Stimulated activated CD4-positive, alpha-beta T cell treated with anti-CD3 and anti-CD28 coated beads, TNF-alpha, amount 100 ng/mL, for 48 hours (primary cell): ENCODE data around the gene GIT2.
"Not testable (repeated sequence)": the region's sequence is repeated elsewhere in the genome, so short reads cannot be mapped to it uniquely, and the experiment has no call there.

Experiments
- DNase-seq, 3 donors: peaks; one replicate each; pipeline ENCODE4 v3.0.0-alpha.2; 2020; ENCODE audit warnings: low read depth in 3 of 3

The GIT2 gene

DNA sequence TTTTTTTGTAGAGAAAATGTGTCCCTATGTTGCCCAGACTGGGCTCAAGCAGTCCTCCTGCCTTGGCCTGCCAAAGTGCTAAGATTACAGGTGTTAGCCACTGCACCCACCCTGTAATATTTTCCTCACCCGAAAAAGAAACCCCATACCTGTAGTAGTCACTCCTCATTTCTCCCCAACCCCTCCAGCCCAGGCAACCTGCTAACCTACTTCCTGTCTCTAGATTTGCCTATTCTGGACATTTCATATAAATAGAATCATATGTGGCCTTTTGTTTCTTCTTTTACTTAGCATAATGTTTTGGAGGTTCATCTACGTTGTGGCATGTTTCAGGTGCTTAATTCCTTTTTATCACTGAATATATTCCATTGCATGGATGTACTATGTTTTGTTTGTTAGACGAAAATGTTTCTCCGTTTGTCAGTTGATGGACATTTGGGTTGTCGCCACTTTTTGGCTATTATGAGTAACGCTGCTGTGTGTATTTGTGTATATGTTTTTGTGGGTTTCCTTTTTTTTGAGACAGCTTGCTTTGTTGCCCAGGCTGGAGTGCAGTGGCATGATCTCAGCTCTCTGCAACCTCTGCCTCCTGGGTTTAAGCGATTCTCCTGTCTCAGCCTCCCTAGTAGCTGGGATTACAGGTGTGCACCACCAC lies 9.3 kb upstream of the GIT2 start:
- no peak for DNase-seq

DNA sequence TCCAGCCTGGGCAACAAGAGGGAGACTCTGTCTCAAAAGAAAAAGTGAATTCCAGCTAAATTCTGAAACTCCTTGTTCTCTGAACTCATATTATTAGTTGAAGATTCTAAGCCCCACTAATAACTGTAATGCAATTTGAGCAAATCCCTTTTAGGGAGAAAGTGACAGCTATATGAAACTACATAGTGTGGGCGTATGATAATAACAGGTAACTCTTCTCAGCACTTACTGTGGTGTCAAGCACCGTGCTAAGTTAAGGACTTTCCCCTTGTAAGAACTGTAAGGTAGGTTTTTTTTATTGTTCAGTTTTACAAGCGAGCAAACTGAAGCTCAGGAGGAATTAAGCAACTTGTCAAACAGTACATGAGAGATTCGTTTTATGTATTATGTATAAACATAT lies 8.4 kb upstream of the GIT2 start:
- DNase-seq = no peak

DNA sequence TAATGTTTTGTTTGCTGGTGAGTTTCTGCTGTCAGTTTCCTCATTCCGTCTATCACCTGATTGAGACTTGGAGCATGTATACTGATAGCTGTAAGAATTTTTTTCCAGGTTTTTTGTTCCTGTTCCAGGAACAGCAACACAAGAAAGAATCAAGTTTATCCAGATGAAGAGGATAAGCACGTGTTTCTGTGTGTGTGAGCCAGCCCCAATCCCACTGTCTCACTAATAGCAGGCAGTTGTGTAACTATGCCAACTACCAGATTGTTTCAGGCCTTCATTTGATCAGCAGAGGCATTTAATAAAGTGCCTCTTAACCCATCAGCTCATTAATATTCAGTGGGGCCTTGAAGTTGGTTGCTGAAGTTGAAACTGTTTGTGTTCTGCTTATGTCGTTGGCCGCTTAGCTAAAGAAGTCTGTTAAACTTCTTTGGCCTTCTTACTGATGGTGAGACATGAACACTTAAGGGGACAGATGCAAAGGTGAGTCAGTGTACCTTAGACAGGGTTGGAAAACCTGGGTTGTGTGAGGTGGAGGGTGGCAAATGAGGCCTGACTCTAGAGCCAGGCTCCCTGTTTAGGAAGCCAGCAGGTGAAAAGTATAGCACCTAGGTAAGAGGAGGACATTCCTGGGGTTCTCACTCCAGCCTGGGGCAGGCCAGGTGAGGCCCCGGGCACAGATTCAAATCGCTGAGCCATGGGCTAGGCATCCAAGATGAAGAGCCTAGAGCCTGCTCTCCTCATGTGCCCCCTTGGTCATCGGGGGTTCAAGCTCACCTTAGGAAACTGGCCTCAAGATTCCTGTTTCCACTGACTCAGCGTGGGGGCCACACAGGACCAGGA lies 6.7 kb upstream of the GIT2 start:
- no peak for DNase-seq

DNA sequence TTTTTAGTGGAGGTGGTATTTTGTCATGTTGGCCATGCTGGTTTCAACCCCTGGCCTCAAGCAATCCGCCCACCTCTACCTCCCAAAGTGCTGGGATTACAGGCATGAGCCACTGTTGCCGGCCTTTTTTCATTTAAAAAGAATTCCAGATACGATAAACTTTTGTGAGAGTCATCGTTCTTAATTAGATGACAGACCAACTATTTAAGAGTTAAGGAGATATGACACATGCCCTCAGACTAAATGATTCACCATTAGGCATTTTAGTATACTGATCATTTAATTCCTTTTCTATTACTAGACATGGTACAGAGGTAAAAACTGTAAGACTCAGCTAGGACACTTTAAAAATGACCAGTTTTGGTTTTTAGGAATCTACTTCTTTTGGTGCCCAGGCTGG lies 5.4 kb upstream of the GIT2 start:
- DNase-seq = no peak

DNA sequence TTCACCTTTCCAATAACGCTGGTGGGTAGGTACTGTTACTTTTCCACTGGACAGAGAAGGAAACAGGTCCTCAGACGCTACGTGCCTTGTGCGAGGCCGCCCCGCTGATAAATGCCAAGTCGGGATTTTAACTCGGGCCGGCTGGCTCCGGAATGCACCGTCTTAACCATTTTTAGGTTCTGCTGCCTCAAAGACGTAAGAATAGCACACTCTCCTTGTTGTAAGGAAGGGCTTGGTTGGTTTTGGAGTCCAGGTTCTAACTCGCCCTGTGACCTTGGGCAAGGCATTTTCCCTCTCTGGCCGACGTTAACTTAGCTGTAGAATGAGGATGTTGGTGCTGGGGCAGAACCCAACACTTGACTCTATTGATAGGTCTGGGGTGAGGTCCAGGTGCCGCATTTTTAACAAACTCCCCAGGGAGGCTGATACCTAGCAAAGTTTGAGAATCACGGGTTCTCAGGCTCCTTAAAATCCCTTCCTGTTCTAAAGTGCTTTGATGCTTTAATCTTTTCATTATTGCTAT lies 3.9 kb upstream of the GIT2 start:
- no peak for DNase-seq

DNA sequence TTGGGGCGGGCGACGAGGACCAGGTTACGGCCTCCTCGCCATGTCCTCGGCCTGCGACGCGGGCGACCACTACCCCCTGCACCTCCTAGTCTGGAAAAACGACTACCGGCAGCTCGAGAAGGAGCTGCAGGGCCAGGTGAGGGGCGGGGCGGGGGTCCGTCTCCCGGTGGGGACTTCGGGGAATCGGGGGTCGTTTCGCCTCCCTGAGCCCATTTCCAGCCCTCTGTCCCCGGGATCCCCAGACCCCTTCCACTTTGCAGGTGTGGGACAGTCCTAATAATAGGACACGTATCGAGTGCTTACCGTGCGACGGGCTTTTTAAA lies 3.4 kb upstream of the GIT2 start:
- no peak for DNase-seq

DNA sequence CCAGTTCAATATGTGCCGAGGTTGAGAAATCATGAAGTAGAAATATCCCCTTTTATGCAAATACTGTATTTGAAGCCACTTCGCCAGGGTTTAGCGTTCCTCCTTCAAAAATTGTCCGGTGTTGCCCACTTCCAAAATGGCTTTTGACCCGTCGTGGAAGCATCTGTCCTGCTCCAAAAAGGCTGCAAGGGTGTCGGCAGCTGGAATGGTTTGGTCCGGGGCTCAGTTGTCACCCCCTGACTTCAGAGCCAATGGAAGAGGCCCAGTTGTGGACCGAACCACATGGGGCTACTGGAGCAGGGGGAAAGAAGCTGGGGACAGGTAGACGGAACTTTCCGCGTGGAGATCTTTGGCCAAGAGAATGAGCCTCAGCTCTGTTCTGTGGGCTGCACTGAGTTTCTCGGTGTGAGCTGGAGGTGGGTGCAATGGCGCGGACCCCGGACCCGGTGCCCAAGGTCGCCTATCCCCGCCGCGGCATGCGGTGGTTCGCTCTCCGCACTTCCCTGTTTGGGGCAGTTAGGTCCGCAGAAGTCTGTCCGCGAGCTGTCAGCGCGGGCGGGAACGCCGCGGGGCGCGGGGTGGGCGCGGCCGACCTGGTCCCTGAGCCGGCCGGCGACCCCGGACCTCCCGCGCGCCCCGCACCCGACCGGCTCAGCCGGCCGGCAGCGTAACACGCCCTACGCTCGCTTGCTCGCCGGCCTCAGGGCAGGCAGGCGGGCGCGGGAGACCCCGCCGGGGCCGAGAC lies 2.9 kb upstream of the GIT2 start, which contains the start of gene ANKRD13A:
ANKRD13A (plus strand) TSS at position 527 of the 745 bp plus-strand sequence. CDS start 259 bp downstream, outside the sequence.
- DNase-seq = peak; percentile 72 to 84 (median 72)

DNA sequence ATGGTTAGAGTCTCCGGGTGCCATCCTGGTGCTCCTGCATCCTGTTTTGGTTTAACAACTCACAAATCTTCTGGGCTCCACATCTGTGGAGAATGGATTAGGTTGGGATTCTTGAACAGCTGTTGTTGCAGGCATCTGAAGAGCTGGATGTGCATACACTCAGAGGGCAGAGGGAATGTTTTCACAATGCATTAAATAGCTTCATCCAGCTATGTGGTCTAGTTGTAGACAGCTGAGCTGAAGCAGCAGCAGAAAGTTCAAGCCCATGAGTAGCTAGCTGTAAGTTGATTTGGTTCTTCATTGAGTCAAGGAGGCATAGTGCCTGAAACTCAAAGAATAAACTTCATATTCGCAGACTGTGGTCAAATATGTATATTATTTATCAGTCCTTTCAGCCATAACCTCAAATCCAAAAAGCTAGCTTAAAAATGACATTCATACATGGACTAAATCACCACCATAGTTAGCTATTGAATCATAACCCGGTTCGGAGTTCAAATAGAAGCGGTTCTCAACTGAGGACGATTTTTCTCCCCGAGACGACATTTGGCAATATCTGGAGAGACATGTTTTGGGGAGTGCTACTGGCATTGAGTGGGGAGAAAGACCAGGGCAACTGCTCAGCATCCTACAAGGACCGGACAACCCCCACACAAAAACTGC lies 2.2 kb upstream of the GIT2 start:
- no peak for DNase-seq

DNA sequence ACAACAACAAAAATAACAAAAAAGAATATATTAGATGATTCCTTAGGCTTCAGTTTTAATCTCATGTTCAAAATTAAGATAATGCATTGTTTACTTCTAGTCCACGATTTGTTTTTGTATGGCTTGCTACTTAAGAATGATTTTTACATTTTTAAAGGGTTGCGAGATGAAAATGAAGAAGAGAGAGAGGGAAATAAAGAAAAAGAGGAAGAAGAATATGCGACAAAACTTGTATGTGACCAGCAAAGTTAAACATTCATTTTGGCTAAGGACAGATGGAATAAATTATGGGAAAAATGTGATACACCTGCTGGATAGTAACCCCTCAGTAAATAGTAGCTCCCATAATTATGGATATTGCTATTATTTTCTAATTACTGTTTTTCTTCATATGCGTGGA lies 1.2 kb upstream of the GIT2 start:
- DNase-seq = no peak

DNA sequence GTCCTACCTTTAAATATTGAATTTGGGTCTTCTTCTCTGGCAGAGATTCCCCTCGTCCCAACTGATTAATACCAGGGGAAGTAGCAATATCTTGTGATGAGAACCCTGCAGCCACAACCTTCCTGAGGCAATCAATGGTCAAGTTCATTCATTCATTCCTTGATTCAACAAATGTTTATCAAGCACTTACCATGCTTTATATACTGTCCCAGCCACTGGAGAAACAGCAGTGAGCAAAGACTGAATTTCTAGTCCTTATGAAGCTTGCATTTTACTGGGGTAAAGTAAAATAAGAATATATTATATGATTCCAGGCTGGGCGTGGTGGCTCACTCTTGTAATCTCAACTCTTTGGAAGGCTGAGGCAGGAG lies 300 bp upstream of the GIT2 start:
- no peak for DNase-seq

DNA sequence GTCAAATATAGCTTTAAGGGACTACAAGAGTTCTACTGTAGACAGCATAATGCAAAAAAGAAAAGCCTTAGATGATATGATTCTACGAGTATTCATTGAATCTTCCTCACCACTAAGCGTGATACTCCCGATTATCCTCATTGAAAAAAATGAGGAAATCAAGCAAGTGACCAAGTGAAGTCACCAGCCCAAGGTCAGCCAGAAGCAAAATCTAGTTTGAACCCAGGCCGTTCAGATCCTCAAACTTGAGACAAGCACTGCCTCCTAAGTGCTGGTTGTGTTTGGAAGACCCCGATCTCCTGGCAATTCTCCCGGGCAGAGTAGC lies 845 bp downstream of the GIT2 start:
- DNase-seq = no peak

DNA sequence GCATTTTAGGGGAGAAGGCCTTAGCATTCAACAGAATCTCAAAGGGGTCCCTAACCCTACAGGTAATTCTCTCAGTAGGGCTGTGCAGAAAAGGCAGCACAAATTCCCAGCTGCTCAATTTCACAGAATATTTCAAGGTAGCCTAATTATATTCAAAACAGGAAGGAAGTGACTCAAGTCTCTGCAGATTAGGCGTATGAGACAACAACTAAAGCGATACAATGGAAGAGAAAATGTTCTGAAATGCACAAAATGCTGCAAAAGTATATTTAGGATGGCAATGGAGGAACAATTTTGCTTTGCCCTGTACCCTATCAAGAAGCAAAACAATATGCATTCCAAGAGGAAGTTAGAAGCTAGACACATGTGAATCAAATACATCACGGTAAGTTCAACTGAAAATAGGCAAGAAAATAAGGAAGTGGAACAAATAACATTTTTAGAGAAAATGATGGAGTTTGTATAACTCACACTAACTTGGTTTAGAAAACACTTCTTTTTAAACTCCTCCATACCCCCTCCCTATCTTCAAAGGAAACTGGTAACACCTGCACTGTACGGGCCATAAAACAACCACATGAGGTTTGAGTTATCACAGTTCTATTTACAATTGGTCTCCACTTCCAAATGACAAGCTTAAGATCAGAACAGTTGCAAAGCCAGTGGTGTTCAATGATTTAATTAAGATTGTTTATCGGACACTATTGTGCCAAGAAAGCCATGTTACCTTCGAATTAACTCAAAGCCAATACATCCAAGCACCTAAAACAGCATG lies 1.6 kb downstream of the GIT2 start:
- no peak for DNase-seq

DNA sequence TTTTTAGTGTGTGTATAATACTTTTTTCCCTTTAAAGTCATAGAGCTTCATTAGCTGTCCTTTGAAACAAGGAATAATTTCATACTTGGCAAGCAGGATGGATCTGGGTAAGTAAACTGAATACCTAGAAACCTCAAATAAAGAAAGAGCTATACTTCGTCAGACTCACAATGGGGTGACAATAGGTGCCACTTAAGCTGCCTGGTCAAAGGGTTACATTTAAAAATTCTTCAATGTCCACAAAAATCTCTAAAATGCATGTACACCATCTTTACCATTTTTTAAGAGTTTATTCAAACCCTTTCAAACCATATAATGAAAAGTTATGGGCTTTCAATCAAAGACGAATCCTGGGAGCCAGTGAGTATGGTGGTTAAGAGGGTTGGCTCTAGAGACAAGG lies 3.1 kb downstream of the GIT2 start:
- no peak for DNase-seq

DNA sequence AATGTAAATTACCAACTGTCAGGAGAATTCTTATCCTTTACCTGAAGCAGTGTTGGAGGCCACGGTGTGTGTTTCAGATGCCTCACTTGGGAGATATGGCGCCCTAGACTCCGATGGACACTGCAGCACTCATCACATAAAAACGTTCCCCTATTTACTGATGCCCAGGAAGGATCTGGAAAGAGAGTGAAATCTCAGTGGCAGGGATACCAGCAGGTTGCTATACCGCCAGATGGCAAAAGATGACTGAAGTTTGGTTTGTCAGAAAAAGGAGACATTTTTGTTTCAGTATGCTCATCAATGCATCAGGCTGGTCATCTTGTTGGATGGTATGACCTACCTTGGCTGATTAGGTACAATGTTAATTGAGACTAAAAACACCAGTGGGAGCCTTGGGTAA lies 4.6 kb downstream of the GIT2 start:
- DNase-seq = no peak

DNA sequence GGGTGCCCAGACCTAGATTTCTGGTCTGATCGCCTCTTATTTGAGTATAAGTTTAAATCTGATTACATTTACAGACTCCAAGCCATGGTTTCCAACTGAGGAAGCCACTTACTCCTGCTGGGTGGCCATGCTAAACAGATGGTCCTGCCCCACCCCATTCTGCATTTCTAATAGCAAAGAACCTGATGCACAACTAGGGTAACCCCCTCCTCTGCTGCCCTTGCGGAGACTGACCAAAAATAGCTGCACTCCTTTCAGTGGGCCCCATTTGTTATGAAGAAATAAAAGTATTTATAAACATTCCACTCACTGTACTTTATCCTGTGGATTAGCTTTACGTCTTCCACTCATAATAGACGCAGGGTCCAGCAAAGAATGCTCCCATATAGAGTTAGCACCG lies 6.8 kb downstream of the GIT2 start:
- no peak for DNase-seq

DNA sequence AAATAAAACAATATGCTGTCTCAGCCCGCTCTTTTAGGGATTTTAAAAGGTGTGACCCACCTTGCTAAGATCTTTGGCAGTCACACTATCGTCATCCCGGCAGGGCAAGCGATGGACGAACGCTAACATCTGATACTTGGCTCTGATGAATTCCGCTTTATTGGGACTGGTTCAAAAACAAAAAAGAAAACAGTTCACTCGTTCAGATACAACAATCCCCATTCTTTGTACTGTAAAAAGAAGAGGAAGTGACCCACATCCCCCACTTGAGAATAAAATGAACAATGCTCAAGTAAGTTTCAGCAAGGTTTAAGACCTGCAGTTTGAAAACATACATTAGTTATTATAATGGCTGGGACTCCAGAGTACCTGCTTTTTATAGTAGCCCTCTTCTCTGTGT lies 7.3 kb downstream of the GIT2 start:
- DNase-seq = no peak

DNA sequence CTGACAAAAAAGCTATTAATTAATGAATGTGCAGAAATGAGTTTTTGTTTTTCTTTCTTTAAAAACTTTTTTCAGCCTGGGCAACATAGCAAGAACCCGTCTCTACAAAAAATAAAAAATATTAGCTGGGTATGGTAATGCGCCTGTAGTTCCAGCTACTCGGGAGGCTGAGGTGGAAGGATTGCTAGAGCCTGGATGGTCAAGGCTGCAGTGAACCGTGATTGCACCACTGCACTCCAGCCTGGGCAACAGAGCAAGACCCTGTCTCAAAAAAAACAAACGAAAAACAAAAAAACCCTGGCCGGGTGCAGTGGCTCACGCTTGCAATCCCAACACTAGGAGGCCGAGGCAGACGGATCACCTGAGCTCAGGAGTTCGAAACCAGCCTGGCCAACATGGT lies 7.9 kb downstream of the GIT2 start:
- no peak for DNase-seq

DNA sequence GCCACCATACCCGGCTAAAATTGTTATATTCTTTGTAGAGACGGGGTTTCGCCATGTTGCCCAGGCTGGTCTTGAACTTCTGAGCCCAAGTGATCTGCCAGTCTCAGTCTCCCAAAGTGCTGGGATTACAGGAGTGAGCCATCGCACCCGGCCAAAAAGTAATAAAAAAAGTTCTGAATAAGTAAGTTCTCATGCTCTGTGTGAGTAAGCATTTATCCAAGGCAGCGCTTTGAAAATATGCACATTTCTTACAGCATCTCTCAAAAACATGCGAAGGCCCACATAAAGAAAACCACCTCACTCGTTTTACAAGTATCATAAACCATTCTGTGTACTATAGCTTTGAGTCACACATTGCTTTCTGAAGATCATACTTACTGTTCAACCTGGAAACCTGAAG lies 8.6 kb downstream of the GIT2 start:
- no peak for DNase-seq

DNA sequence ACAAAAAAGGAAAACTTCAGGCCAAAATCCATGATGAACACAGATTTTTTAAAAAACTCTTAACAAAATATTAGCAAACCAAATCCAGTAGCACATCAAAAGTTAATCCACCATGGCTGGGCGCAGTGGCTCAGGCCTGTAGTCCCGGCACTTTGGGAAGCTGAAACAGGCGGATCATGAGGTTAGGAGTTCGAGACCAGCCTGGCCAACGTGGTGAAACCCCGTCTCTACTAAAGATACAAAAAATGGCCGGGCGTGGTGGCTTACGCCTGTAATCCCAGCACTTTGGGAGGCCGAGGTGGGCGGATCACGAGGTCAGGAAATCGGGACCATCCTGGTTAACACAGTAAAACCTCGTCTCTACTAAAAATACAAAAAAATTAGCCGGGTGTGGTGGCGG lies 9.9 kb downstream of the GIT2 start:
- DNase-seq = not testable (repeated sequence)

DNA sequence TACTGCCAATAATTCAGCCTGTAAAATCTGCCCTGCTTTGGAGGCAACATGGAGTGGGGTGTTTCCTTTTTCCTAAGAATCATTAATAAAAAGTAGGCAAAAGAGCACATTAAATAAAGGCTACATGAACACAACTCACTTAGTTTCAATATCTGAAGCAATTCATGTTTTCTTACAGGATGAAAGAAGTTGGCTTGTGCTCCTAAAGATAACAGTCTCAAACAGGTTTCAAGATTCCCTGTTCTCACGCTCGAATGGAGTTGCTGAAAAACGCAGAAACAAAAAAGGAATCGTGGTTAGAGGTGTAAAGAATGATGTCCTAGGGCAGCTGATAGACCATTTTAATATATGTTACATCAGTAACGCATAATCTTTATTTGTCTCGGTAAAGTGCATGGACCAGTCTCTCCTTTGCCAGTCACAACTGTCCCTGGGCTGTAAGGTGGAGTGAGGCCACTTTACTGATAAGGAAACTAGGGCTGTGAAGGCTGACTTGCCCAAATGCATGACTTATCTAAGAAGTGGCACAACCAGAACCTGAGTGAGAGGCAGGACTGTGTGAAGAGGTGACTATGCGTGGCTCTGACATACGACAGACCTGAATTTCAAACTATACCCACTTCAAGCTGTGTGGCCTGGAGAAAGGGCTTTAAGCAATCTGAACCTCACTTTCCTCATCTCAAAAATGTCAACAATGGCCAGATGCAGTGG lies 12.6 kb downstream of the GIT2 start:
- DNase-seq = no peak

DNA sequence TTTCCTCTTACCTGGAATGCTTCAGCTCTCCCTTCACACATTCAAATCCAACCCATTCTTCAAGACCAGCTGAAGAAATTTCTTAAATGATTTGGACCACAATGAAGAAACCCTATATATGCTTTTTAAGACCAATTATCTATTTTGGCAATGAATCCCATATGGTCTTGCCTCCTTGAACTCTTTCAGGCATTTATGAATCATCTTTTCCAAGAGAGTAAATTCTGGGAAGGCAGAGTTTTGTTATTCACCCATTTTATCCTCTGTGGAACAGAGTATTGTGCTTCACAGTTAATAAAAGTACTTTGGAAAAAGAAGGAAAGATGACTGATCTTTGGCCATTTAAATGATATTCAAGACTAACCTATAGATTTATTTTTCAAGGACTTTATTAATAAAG lies 14.0 kb downstream of the GIT2 start:
- DNase-seq = no peak
